ENCODE data around the gene CALCOCO1.

CALCOCO1 gene

GRCh38 chr12:53677800-53678148, 49.5 kb downstream of the CALCOCO1 start:
- H3K27me3 ChIP-seq (ENCODE audit: control insufficient read depth, insufficient read depth, low read length): no peaks in the 10 kb centered on the region
- H3K36me3 ChIP-seq (ENCODE audit: control insufficient read depth, insufficient read depth, low read length): no peaks in the 10 kb centered on the region
- no peak overlapping the region for H3K9ac ChIP-seq (ENCODE audit: low read length)
- peak overlapping the region; percentile 86 for H3K4me3 ChIP-seq (ENCODE audit: low read length)
- peak overlapping the region; percentile 97 for H3K27ac ChIP-seq (ENCODE audit: low read depth, low read length)
- peaks cover 22% of the 10 kb centered on the region for H3K4me1 ChIP-seq (ENCODE audit: control insufficient read depth, insufficient read depth, low read length)

- Histone ChIP-seq H3K4me1 (ENCODE audit: control insufficient read depth, insufficient read depth, low read length) (peaks cover 22% of the 10 kb centered on the region), H3K4me3 (ENCODE audit: low read length) (peak overlapping the region; percentile 86), H3K27me3 (ENCODE audit: control insufficient read depth, insufficient read depth, low read length) (no peaks in the 10 kb centered on the region), H3K27ac (ENCODE audit: low read depth, low read length) (peak overlapping the region; percentile 97), H3K9ac (ENCODE audit: low read length) (peak overlapping the region; percentile 71), H3K36me3 (ENCODE audit: control insufficient read depth, insufficient read depth, low read length) (peaks cover 3% of the 10 kb centered on the region)
These were observed 50.0 kb downstream of the CALCOCO1 start for GRCh38 chr12:53677016-53677799.

GRCh38 chr12:53676656-53677015, 50.6 kb downstream of the CALCOCO1 start:
- peak overlapping the region; percentile 86 for H3K4me3 ChIP-seq (ENCODE audit: low read length)
- no peaks in the 10 kb centered on the region for H3K27me3 ChIP-seq (ENCODE audit: control insufficient read depth, insufficient read depth, low read length)
- peak overlapping the region; percentile 97 for H3K27ac ChIP-seq (ENCODE audit: low read depth, low read length)
- peaks cover 4% of the 10 kb centered on the region for H3K36me3 ChIP-seq (ENCODE audit: control insufficient read depth, insufficient read depth, low read length)
- H3K4me1 ChIP-seq (ENCODE audit: control insufficient read depth, insufficient read depth, low read length): peaks cover 22% of the 10 kb centered on the region
- peak overlapping the region; percentile 71 for H3K9ac ChIP-seq (ENCODE audit: low read length)

- no peaks in the 10 kb centered on the region for H3K27me3 ChIP-seq (ENCODE audit: control insufficient read depth, insufficient read depth, low read length)
- peaks cover 24% of the 10 kb centered on the region for H3K4me1 ChIP-seq (ENCODE audit: control insufficient read depth, insufficient read depth, low read length)
- H3K27ac ChIP-seq (ENCODE audit: low read depth, low read length): peak within 1 kb of the TSS; percentile 97
- peak within 1 kb of the TSS; percentile 99 for H3K4me3 ChIP-seq (ENCODE audit: low read length)
- peak within 1 kb of the TSS; percentile 85 for H3K9ac ChIP-seq (ENCODE audit: low read length)
- peaks cover 11% of the 10 kb centered on the region for H3K36me3 ChIP-seq (ENCODE audit: control insufficient read depth, insufficient read depth, low read length)
These were observed 51.3 kb downstream of the CALCOCO1 start, which contains the start of gene ATP5MC2 for GRCh38 chr12:53675701-53676607. ATP5MC2 (minus strand) TSS chr12:53676083; CDS start chr12:53672614, 3,469 bp downstream.

GRCh38 chr12:53674977-53675700, 52.1 kb downstream of the CALCOCO1 start:
- H3K4me1 ChIP-seq (ENCODE audit: control insufficient read depth, insufficient read depth, low read length): peaks cover 24% of the 10 kb centered on the region
- no peaks in the 10 kb centered on the region for H3K27me3 ChIP-seq (ENCODE audit: control insufficient read depth, insufficient read depth, low read length)
- H3K9ac ChIP-seq (ENCODE audit: low read length): peak overlapping the region; percentile 60
- peak overlapping the region; percentile 99 for H3K4me3 ChIP-seq (ENCODE audit: low read length)
- peak overlapping the region; percentile 93 for H3K27ac ChIP-seq (ENCODE audit: low read depth, low read length)
- peaks cover 12% of the 10 kb centered on the region for H3K36me3 ChIP-seq (ENCODE audit: control insufficient read depth, insufficient read depth, low read length)

- Histone ChIP-seq H3K27ac (ENCODE audit: low read depth, low read length) (no peak overlapping the region), H3K4me1 (ENCODE audit: control insufficient read depth, insufficient read depth, low read length) (peaks cover 10% of the 10 kb centered on the region), H3K36me3 (ENCODE audit: control insufficient read depth, insufficient read depth, low read length) (peaks cover 29% of the 10 kb centered on the region), H3K27me3 (ENCODE audit: control insufficient read depth, insufficient read depth, low read length) (no peaks in the 10 kb centered on the region), H3K4me3 (ENCODE audit: low read length) (no peak overlapping the region), H3K9ac (ENCODE audit: low read length) (no peak overlapping the region)
These were observed 56.3 kb downstream of the CALCOCO1 start for GRCh38 chr12:53670971-53671370.

- peaks cover 34% of the 10 kb centered on the region for H3K36me3 ChIP-seq (ENCODE audit: control insufficient read depth, insufficient read depth, low read length)
- no peaks in the 10 kb centered on the region for H3K27me3 ChIP-seq (ENCODE audit: control insufficient read depth, insufficient read depth, low read length)
- no peak overlapping the region for H3K4me3 ChIP-seq (ENCODE audit: low read length)
- no peak overlapping the region for H3K9ac ChIP-seq (ENCODE audit: low read length)
- H3K27ac ChIP-seq (ENCODE audit: low read depth, low read length): no peak overlapping the region
- peaks cover 10% of the 10 kb centered on the region for H3K4me1 ChIP-seq (ENCODE audit: control insufficient read depth, insufficient read depth, low read length)
These were observed 56.9 kb downstream of the CALCOCO1 start for GRCh38 chr12:53670308-53670707.

GRCh38 chr12:53667080-53667479, 60.2 kb downstream of the CALCOCO1 start:
- H3K4me3 ChIP-seq (ENCODE audit: low read length): no peak overlapping the region
- no peak overlapping the region for H3K9ac ChIP-seq (ENCODE audit: low read length)
- peaks cover 44% of the 10 kb centered on the region for H3K36me3 ChIP-seq (ENCODE audit: control insufficient read depth, insufficient read depth, low read length)
- H3K4me1 ChIP-seq (ENCODE audit: control insufficient read depth, insufficient read depth, low read length): peaks cover 2% of the 10 kb centered on the region
- H3K27me3 ChIP-seq (ENCODE audit: control insufficient read depth, insufficient read depth, low read length): no peaks in the 10 kb centered on the region
- no peak overlapping the region for H3K27ac ChIP-seq (ENCODE audit: low read depth, low read length)

- Histone ChIP-seq H3K27ac (ENCODE audit: low read depth, low read length) (no peak overlapping the region), H3K36me3 (ENCODE audit: control insufficient read depth, insufficient read depth, low read length) (peaks cover 36% of the 10 kb centered on the region)
These were observed 62.3 kb downstream of the CALCOCO1 start for GRCh38 chr12:53664936-53665335.

GRCh38 chr12:53664191-53664590, 63.1 kb downstream of the CALCOCO1 start:
- H3K36me3 ChIP-seq (ENCODE audit: control insufficient read depth, insufficient read depth, low read length): peaks cover 29% of the 10 kb centered on the region
- no peak overlapping the region for H3K9ac ChIP-seq (ENCODE audit: low read length)
- H3K4me3 ChIP-seq (ENCODE audit: low read length): no peak overlapping the region
- no peaks in the 10 kb centered on the region for H3K27me3 ChIP-seq (ENCODE audit: control insufficient read depth, insufficient read depth, low read length)
- H3K4me1 ChIP-seq (ENCODE audit: control insufficient read depth, insufficient read depth, low read length): peaks cover 11% of the 10 kb centered on the region
- no peak overlapping the region for H3K27ac ChIP-seq (ENCODE audit: low read depth, low read length)

More at GRCh38 chr12:53664936-53665335, 62.3 kb downstream of the CALCOCO1 start:
- no peaks in the 10 kb centered on the region for H3K27me3 ChIP-seq (ENCODE audit: control insufficient read depth, insufficient read depth, low read length)
- peaks cover 4% of the 10 kb centered on the region for H3K4me1 ChIP-seq (ENCODE audit: control insufficient read depth, insufficient read depth, low read length)
- H3K9ac ChIP-seq (ENCODE audit: low read length): no peak overlapping the region
- no peak overlapping the region for H3K4me3 ChIP-seq (ENCODE audit: low read length)

GRCh38 chr12:53660041-53660440, 67.2 kb downstream of the CALCOCO1 start:
- H3K36me3 ChIP-seq (ENCODE audit: control insufficient read depth, insufficient read depth, low read length): peaks cover 11% of the 10 kb centered on the region
- H3K27me3 ChIP-seq (ENCODE audit: control insufficient read depth, insufficient read depth, low read length): no peaks in the 10 kb centered on the region
- H3K4me1 ChIP-seq (ENCODE audit: control insufficient read depth, insufficient read depth, low read length): peaks cover 22% of the 10 kb centered on the region
- peak overlapping the region; percentile 93 for H3K27ac ChIP-seq (ENCODE audit: low read depth, low read length)
- peak overlapping the region; percentile 26 for H3K4me3 ChIP-seq (ENCODE audit: low read length)
- H3K9ac ChIP-seq (ENCODE audit: low read length): no peak overlapping the region

GRCh38 chr12:53659571-53659981, 67.7 kb downstream of the CALCOCO1 start:
- H3K36me3 ChIP-seq (ENCODE audit: control insufficient read depth, insufficient read depth, low read length): peaks cover 6% of the 10 kb centered on the region
- H3K4me3 ChIP-seq (ENCODE audit: low read length): peak overlapping the region; percentile 34
- H3K9ac ChIP-seq (ENCODE audit: low read length): no peak overlapping the region
- peaks cover 22% of the 10 kb centered on the region for H3K4me1 ChIP-seq (ENCODE audit: control insufficient read depth, insufficient read depth, low read length)
- no peaks in the 10 kb centered on the region for H3K27me3 ChIP-seq (ENCODE audit: control insufficient read depth, insufficient read depth, low read length)
- H3K27ac ChIP-seq (ENCODE audit: low read depth, low read length): peak overlapping the region; percentile 93

Data from rectal smooth muscle tissue (tissue), 1 donor.